Stimulated activated CD4-positive, alpha-beta T cell treated with anti-CD3 and anti-CD28 coated beads, Interleukin-2, amount 100 ng/mL, for 24 hours (primary cell): ENCODE results near the gene NUDT3.
"Not testable (repeated sequence)": the region's sequence is repeated elsewhere in the genome, so short reads cannot be mapped to it uniquely, and the experiment has no call there.

Experiments
- DNase-seq, 2 donors: peaks; one replicate each; pipeline ENCODE4 v3.0.0-alpha.2; 2020

Gene NUDT3

GRCh38 chr6:34365781-34366638 is 26.5 kb downstream of the NUDT3 start:
- DNase-seq: not testable (repeated sequence)

- not testable (repeated sequence) for DNase-seq
Observed at GRCh38 chr6:34363681-34364075, 28.8 kb downstream of the NUDT3 start.

DNA sequence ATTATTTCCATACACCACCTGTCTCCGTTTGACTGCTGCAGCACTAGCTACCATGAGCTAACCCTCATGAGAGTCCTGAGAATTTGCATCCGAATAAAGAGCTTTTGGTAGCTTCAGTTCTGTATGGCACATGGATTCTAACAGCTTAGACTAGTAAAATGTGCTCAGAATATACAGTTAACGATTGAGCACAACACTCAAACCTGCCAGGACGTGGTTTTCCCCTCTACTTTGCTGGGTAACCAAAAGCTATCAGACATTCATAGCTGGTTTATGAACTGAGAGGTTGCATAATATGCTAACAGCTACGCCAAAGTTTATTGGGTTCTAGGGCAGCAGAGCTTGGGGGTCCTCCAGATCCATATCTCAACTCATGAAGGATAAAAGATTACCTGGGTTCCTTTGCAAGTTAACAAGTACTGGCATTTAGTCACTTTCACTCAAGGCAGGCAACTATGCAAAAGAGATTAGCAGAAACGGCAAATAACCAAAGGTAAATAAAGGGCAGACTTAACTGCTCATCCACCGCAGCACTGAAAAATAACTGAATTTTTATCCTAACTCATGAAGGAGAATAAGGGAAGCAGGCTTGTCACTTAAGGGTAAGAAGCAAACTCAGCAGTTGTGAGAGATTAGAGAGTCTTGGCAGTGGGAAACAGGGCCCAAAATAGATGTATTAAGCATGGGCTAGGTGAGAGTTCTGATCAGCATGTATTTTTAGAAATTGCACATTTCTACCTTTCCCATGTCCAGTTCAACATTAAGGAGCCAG is 29.4 kb downstream of the NUDT3 start:
- DNase-seq: no peak

- DNase-seq: no peak
Observed at GRCh38 chr6:34362176-34362575, 30.3 kb downstream of the NUDT3 start.

GRCh38 chr6:34360556-34360955 is 31.9 kb downstream of the NUDT3 start:
- no peak for DNase-seq

GRCh38 chr6:34359418-34360158 is 32.9 kb downstream of the NUDT3 start:
- no peak for DNase-seq

DNA sequence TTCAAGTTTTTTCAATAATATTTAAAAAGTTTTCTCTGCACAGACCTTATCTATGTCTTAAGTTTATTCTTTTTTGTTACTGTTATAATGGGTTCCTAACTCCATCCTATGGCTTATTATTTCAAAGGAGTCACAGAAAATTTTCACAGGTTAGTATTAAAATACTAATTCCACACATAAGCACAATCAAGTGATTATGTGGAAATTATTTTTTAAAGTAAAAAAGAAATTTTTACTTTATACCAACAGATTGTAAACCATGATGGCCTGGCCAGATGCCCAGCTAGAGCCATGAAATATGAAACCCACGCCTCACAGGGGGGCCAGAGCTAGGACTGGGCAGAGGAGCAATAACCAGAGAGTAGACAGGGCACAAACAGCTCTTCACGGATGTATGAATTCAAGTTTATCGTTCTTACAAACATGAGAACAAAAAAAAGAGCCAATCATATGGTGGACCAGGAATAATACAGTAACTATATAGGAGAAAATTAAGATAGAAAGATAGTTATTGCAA is 34.0 kb downstream of the NUDT3 start:
- no peak for DNase-seq

GRCh38 chr6:34357937-34358336 is 34.5 kb downstream of the NUDT3 start:
- DNase-seq: no peak

GRCh38 chr6:34355889-34356288 is 36.6 kb downstream of the NUDT3 start:
- no peak for DNase-seq

DNA sequence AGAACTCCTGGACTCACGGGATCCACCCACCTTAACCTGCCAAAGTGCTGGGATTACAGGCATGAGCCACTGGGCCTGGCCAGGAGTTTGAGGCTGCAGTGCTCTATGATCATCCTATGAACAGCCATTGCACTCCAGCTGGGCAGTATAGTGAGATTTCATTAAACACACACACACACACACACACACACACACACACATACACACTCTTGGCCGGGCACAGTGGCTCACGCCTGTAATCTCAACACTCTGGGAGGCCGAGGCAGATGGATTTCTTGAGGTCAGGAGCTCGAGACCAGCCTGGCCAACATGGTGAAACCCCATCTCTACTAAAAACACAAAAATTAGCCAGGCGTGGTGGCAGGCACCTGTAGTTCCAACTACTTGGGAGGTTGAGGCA is 38.2 kb downstream of the NUDT3 start:
- not testable (repeated sequence) for DNase-seq

DNA sequence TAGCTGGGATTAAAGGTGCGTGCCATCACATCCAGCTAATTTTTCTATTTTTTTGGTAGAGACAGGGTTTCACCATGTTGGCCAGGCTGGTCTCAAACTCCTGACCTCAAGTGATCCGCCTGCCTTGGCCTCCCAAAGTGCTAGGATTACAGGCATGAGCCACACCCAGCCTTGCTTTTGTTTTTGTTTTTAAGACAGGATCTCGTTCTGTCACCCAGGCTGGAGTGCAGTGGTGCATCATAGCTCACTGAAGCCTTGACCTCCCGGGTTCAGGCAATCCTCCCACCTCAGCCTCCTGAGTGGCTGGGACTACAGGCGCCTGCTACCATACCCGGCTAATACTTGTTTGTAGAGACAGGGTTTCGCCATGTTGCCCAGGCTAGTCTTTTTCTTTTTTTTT is 38.9 kb downstream of the NUDT3 start:
- not testable (repeated sequence) for DNase-seq

DNA sequence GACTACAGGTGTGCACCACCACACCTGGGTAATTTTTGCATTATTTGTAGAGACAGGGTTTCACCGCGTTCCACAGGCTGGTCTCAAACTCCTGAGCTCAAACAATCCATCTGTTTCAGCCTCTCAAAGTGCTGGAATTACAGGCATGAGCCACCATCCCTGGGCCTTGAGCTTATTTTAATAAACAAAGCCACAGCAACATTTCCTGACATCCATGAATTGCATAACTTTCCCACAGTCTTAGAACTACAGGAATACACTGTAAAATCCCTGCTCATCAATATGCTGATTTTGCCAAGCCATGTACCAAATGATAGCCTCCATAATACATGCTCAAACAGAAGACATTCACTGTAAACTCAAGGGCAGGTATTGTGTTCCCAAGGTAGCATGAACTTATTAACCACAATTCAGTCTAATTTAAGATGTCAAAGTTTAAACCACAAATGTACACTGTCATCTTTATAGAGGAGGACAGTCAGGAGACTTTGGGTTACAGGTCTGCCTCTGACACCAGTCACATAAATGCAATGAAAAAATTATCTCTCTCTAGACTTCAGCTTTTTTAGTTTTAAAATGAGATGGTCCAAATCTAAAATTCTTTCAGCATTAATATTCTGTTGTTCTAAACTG is 40.0 kb downstream of the NUDT3 start:
- DNase-seq: no peak

DNA sequence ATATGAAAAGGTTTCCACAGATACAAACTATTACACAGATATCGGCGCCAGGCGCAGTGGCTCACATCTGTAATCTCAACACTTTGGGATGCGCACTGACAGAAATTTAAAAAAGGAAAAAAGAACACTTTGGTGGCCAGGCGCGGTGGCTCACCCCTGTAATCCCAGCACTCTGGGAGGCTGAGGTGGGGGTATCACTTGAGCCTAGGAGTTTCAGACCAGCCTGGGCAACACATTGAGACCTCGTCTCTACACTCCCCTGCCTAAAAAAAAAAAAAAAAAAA is 41.6 kb downstream of the NUDT3 start:
- no peak for DNase-seq

DNA sequence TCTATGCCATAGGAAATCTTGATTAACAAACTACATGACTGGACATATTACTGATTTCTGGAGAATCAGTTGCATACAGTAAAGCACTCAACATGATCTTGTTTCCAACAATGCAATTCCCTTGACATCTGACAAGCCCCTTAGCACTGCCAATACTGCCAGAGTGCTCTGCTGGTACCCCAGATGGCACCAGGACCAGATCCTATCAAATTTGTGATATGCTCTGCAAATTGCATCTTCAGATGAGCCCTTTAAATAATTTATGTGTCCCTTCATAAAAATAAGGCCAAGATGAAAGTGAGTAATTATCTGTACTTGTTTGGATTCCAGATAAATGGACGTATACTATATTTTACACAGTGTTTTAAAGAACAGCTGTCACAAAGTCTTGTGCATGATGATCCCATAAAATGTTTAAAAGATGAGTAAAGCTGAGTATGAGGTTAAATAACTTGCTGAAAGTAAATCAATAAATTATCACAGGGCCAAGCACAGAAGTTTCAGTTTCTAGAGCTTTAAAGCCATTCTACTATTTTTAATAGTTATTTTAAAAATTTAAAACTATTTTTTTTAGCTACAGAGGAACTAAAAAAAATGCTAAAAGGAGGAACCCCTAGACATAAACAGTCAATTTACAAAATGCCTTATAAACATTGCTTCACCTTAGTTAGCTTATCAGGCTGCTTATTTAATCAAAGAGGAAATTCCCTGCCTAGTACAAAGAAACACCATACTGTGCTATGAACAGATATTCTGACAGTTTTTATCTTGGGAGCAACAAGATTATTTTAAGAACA is 42.1 kb downstream of the NUDT3 start:
- no peak for DNase-seq

- DNase-seq: no peak
Observed at GRCh38 chr6:34349211-34349610, 43.3 kb downstream of the NUDT3 start.

- DNase-seq: no peak
Observed at GRCh38 chr6:34347303-34347702, 45.2 kb downstream of the NUDT3 start.

DNA sequence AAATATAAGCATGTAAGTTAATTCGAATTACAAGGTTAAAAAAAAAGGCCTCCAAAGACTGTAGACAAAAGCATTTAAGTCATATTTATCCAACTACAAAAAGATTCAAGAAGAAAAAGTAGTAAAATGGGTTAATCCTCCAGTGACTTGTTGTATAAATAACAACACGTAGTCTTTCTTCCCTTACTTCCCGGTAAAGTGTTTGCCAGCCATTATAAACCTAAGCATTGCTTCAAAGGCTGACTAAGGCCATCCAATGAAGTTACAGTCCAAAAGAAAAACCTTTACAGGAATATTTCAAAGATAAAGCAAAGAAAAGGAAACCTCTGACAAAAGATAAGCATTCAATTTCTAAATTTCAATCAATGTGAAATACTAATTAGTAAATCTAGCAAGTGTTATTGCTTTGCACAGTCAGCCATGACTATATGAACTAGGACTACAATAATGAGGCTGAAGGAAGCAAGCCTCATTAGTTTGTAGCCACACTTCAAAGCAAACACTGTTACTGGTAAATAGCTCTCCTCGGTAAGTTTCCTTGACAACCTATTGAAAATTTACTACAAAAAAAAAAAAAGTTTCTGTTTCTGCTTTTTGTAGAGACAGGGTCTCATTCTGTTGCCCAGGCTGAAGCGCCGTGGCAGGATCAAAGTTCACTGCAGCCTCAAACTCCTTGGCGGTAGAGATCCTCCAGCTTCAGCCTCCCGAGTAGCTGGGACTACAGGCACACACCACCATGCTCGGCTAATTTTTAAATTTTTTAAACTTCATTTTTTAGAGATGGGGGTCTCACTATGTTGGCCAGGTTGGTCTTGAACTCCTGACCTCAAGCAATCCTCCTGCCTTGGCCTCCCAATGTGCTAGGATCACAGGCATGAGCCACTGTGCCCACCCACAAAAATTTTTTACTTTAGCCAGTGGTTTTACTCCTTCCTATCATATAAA is 46.0 kb downstream of the NUDT3 start:
- DNase-seq: no peak

DNA sequence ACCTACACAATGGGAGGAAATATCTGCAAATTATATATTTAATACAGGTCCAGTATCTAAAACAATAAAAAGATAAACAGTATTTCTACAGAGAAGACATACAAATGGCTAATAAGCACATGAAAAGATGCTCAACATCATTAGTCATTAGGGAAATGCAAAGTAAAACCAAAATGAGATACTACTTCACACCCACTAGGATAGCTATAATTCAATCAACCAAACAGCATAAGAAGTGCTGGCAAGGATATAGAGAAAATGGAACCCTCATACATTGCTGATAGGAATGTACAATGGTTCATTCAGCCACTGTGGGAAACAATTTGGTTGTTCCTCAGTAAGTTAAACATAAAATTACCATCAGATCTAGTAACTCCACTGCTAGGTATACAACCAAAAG is 48.7 kb downstream of the NUDT3 start:
- DNase-seq: no peak

- no peak for DNase-seq
Observed at GRCh38 chr6:34342247-34342646, 50.2 kb downstream of the NUDT3 start.

DNA sequence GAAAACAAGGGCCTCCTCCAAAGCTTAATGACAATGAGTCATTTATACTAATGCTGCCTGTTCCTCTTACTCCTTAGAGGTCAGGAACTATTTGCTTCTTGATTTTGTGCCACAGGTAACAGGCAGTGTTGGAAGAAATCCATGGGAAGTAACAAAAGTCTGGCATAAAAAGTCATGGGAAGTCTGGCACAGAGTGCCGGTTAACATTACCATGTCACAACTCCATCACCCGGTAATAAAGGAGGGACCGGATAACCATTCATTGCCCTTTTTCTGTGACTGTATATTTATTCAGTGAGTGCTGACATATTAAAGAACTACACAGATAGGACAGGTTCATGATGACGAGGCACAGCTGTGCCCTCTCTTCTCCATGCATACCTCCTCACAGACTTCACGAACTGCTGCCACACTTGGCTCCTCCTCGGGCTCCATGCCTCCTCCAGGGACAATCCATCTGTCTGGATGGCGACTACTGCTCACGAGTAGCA is 50.9 kb downstream of the NUDT3 start:
- no peak for DNase-seq
